NCI-H1105 (cell line): ENCODE measurements around the gene HOXB9.

Source experiments
- DNase-seq: peaks from one replicate; lab custom pipeline; 2025; lab: John Stamatoyannopoulos, UW

Gene HOXB9

GRCh38 chr17:48596000-48596734, 30.0 kb downstream of the HOXB9 start:
- no peak for DNase-seq

- DNase-seq, result no peak
Observed at GRCh38 chr17:48595278-48595999, 30.7 kb downstream of the HOXB9 start.

GRCh38 chr17:48594538-48595277, 31.4 kb downstream of the HOXB9 start:
- no peak for DNase-seq

DNA sequence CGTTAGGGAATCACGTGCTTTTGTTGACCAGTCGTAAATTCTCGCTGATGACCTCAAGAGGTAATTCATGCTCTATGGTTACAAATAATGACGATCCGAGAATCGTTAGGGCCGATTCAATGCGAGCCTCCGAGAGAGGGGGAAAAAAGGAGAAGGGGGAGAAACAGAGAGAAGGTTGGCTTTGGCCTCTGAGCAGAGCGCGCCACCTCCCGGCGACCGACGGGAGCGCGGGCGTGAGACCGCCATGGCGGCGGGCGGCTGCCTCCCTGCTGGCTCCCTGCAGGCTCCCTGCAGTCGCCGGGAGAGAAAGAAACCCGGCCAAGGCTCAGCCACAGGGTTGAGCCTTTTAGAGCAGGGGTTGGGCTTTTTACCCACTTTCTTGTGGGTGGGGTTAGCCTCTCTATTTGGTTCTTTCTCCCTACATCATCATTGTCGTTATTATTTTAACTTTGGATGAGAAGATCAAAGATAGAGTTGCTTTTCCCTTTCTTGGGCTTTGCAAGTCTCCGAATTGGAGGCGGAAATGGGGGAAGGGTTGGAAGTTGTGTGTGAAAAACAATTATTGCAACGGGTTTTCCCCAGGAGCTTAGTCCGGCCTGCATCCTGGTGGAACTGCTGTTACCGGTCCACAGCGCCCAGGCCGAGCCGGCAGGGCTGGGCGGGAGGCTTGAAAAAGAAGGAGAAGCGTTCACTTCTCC, 32.2 kb downstream of the HOXB9 start:
- peak; percentile 73 for DNase-seq

DNA sequence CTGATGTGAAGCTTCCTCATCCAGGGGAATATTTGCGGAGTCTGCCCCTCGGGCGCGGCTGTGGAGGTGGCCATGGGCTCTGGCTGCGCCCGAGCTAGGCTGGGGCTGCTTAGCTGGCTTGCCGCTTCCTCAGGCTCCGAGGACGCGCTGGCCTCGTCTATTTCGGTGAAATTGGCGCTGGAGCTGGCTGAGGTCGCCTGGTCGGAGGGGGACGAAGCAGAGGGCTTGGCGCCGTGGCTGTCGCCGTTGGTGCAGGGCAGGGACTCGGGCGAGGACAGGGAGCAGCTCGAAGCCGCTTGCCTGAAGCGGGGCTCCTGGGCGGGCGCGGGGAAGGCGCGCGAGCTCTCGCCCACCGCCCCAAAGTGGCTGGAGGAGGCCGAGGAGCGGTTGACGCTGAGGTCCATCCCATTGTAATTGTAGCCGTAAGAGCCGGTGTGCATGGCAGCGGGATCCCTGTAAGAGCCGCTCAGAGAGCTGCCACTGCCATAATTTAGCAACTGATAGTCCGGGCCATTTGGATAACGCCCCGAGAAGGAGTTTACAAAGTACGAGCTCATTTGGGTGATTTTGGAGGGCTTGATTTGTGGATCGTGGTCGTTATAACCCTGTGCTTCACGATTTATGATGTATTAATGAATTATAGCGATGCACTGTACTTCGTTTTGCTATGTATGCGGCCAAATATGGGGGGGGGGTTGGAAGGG, 32.9 kb downstream of the HOXB9 start, which contains the start of gene HOXB5:
HOXB5 (minus strand) TSS at position 654 of the 704 bp plus-strand sequence; CDS start at position 557, 97 bp downstream.
- DNase-seq, result peak; percentile 25

GRCh38 chr17:48592577-48592976, 33.6 kb downstream of the HOXB9 start:
- DNase-seq, result no peak

DNA sequence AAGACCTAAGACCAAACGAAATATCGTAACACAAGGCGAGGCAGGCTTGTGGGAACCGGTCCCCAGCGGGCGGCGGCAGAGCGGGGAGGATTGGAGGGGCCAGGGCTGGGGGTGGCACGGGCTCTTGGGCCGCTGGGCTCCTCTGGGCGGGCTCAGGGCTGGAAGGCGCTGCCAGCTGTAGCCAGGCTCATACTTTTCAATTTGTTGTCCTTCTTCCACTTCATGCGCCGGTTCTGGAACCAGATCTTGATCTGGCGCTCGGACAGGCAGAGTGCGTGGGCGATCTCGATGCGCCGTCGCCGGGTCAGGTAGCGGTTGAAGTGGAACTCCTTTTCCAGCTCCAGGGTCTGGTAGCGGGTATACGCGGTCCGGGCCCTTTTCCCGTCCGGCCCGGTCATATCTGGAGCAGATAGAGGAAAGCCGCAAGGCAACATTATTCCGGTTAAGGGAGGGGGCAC, 34.1 kb downstream of the HOXB9 start:
- DNase-seq, result no peak

- DNase-seq, result no peak
Observed at GRCh38 chr17:48591255-48592056, 34.7 kb downstream of the HOXB9 start.

DNA sequence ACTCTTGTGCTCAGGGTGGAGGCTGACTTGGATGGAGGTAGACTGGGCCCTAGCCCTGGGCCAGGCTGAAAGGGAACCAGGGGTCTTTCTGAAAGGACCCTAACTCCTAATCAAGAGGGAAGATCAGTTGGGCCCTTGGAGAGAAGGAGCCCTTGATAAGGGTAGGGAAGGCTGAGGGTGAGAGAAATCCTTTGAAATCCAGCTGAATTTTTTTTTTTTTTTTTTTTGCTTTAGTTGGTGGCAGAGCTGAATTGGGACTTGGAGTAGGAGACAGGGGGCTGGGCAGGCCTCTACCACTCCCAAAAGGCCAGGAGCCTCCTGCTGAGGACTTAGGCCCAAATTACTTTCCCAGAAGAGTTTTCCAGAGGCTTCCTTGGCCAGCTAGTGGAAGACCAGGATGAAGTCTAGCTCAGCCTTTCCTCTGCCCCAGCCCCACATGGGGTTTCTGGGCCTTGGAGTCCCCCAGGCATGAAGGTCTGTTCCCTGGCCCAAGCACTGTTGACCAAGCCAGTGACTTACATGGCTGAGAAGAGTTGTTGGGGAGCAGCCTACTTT, 35.5 kb downstream of the HOXB9 start:
- no peak for DNase-seq

GRCh38 chr17:48589831-48590606, 36.1 kb downstream of the HOXB9 start, which contains the start of gene HOXB3:
HOXB3 (minus strand) TSS chr17:48590241; CDS start chr17:48552474, 37,767 bp downstream.
- no peak for DNase-seq

DNA sequence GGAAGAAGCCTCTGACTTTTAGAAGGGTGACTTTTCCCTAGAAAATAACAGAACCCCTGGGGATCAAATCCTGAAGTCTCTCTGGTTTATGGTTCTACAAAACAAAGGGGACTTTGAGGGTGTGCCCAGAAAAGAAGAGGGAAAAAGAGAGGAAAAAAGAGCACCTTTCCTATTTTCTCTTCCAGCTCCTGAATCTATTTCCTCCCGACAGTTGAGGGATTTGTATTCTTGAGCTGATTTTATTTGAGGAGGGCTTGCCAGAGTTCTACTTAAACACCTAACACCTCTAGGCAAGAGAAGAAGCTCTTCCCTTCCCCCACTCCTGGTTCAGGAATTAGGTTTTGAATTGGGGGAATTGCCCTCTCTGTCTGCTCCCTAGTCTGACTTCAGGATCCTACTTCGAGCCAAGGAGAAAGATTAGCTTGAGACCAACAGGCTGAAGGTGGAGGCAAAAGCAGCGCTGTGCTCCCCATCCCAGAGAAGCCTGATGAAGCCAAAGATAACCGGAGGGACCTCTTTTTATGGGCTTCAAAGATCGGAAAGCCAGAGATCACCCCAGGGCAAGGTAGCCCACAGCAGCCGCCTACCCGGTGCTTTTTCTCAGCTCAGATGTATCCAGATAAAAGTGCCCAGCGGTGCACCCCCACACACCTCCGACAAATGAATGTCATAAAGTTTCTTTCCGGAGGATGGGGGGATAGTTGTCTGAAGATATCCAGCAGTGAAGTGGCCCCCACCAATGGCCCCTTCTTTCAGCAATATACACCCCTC, 36.9 kb downstream of the HOXB9 start:
- no peak for DNase-seq

DNA sequence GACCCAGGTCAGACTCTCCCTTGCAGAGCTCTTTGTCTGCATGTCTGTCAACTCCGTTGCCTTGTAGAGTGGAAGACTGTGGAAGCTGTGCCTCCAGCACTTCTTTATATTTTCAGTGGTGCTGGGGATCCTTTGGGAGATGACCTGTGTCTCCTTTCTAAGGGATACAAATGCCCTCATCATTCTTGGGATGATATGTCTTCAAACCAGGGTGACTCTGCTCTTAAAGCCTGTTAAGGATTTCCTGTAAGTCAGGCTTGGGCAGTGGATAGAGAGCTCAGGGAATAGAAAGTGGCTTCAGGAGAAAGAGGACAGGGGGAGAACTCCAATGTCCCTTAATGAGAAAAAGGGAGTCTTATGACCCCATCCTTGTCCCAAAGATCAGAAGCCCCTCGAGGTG, 37.6 kb downstream of the HOXB9 start:
- no peak for DNase-seq

DNA sequence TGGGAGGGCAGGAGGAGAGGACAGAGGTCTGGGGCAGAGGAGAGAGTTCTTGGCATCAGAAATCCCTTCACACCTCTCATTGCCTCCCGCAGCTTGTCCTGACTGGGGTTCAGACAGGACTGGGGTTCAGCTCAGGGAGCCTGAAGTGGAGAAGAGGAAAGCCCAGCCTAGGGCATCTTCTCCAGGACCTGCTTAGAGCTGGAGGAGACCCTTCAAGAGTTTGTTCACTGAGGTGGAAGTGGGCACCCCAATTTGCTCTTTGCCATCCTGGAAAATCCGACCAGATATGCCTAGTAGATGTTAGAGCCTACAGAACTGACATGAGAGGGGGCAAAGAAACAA, 38.1 kb downstream of the HOXB9 start:
- no peak for DNase-seq

GRCh38 chr17:48587276-48588073, 38.7 kb downstream of the HOXB9 start:
- no peak for DNase-seq

- no peak for DNase-seq
Observed at GRCh38 chr17:48586355-48587258, 39.6 kb downstream of the HOXB9 start.

GRCh38 chr17:48584223-48584741, 41.9 kb downstream of the HOXB9 start:
- DNase-seq, result no peak
